GM18505 (cell line): ENCODE measurements around the gene GYG1.

Experiments
- ATAC-seq: cut with Tn5 transposase; IDR thresholded peaks from one replicate; pipeline ENCODE4 v1.9.1; 2021; ENCODE audit not compliant: unreplicated experiment
- POLR2A ChIP-seq: IDR thresholded peaks from 4 replicates; pipeline ENCODE4 v1.6.1; 2011; ENCODE audit warnings: borderline replicate concordance; ENCODE audit not compliant: insufficient read depth, insufficient read length; ENCODE audit errors: extremely low read depth

GYG1 gene

GRCh38 chr3:149016669-149017541, 25.6 kb downstream of the GYG1 start:
- ATAC-seq = no peak
- TF ChIP-seq POLR2A = no peak

- ATAC-seq = no peak
- no peak for TF ChIP-seq POLR2A
Measured at GRCh38 chr3:149018247-149018646, 26.9 kb downstream of the GYG1 start.

GRCh38 chr3:149019580-149019979, 28.2 kb downstream of the GYG1 start:
- no peak for TF ChIP-seq POLR2A
- ATAC-seq = no peak

GRCh38 chr3:149020196-149020838, 29.0 kb downstream of the GYG1 start:
- TF ChIP-seq POLR2A = no peak
- no peak for ATAC-seq

GRCh38 chr3:149020839-149021252, 29.5 kb downstream of the GYG1 start:
- TF ChIP-seq POLR2A = no peak
- ATAC-seq = no peak

GRCh38 chr3:149021830-149022229, 30.5 kb downstream of the GYG1 start:
- no peak for TF ChIP-seq POLR2A
- no peak for ATAC-seq

GRCh38 chr3:149023951-149024350, 32.6 kb downstream of the GYG1 start:
- no peak for ATAC-seq
- TF ChIP-seq POLR2A = no peak

- ATAC-seq = no peak
Measured at GRCh38 chr3:149026718-149027117, 35.4 kb downstream of the GYG1 start.

GRCh38 chr3:149031096-149031495, 39.8 kb downstream of the GYG1 start:
- TF ChIP-seq POLR2A = no peak
- no peak for ATAC-seq

More at GRCh38 chr3:149026718-149027117, 35.4 kb downstream of the GYG1 start:
- TF ChIP-seq POLR2A = no peak

- no peak for ATAC-seq
- no peak for TF ChIP-seq POLR2A
Measured at GRCh38 chr3:149037684-149038083, 46.3 kb downstream of the GYG1 start.

- no peak for TF ChIP-seq POLR2A
- no peak for ATAC-seq
Measured at GRCh38 chr3:149038322-149038721, 47.0 kb downstream of the GYG1 start.

- TF ChIP-seq POLR2A = no peak
- peak; percentile 85 for ATAC-seq
Measured at GRCh38 chr3:149042789-149043386, 51.5 kb downstream of the GYG1 start.

GRCh38 chr3:149044339-149045083, 53.2 kb downstream of the GYG1 start:
- no peak for TF ChIP-seq POLR2A

More at GRCh38 chr3:149044339-149045083, 53.2 kb downstream of the GYG1 start:
- ATAC-seq = no peak
